ENCODE data around the gene IVL.

The IVL gene

DNA sequence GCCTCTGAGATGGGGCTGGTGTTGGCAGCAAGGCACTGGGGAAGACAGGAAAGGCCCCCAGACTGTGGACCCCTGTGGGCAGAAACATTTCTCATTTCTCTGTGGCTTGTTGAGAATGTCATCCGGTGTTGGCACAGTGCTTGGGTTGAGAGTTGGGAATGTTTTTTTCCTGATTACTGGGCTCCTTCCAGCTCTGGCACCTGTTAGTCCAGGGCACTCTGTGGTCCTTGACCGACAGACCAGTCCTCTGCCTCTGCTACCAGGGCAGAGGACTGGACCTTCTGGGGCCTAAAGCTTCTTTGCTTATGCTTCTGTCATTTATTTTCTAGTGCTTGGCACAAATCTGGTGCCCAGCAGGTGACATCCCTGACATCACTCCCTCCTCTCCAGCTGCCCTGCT lies 33.8 kb downstream of the IVL start:
- no peak for DNase-seq (ENCODE audit: low read depth)
- TF ChIP-seq, protein P1, sequence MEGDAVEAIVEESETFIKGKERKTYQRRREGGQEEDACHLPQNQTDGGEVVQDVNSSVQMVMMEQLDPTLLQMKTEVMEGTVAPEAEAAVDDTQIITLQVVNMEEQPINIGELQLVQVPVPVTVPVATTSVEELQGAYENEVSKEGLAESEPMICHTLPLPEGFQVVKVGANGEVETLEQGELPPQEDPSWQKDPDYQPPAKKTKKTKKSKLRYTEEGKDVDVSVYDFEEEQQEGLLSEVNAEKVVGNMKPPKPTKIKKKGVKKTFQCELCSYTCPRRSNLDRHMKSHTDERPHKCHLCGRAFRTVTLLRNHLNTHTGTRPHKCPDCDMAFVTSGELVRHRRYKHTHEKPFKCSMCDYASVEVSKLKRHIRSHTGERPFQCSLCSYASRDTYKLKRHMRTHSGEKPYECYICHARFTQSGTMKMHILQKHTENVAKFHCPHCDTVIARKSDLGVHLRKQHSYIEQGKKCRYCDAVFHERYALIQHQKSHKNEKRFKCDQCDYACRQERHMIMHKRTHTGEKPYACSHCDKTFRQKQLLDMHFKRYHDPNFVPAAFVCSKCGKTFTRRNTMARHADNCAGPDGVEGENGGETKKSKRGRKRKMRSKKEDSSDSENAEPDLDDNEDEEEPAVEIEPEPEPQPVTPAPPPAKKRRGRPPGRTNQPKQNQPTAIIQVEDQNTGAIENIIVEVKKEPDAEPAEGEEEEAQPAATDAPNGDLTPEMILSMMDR (IDR thresholded peaks at IDR 0.05; ENCODE audit: low read depth, low read length, missing control alignments): no peak
- no peak overlapping the region for H3K4me3 ChIP-seq (ENCODE audit: low read depth, low read length)

DNA sequence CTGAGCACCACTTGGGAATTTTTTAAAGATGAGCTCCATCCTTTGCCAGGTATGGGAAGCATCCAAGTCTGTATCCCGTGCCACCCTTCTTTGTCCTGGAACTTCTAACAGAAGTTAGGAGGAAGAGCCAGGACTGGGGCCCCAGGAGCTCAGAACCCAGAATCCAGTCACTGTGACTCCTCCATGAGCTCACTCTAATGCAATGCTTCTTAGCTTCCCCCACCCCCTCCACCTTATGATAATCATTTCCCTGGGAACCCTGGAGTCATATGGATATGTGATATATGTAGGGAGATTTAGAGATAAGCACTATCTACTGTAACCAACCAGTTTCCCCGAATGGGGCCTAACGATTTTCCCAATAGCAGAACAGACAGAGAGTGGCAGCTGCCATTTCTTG lies 37.9 kb downstream of the IVL start:
- DNase-seq (ENCODE audit: low read depth): no peak
- H3K4me3 ChIP-seq (ENCODE audit: low read depth, low read length): no peak overlapping the region
- TF ChIP-seq, protein P1 (IDR thresholded peaks at IDR 0.05; ENCODE audit: low read depth, low read length, missing control alignments): no peak

DNA sequence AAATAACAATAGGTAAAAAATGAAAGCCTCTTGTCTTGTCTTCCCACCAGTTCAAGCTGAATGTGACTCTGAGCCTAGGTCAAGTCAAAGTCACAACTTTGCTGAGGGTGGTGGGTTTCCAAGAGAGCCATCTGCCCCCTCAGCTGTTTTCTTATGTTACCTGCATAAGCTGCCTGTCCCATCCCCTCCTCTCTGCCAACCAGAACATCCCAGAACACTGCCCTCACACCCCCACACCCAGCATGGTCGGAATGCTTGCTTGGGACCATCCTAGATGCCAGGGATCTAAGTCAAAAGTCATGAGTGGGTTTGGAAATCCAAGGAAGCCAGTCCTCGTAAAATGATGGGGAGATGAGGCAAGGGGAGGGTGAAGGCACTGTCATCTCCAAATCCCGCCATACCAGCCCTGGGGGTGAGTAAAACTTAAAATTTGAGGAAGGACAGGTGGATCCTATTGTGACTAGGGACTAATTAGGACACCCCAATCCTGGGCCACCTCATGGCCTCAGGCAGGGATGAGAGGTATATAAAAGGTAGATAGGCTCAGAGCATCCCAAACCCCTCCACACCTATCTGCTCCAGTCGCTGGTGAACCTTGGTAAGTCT lies 38.4 kb downstream of the IVL start, which contains the start of gene SPRR5:
SPRR5 (plus strand) TSS at position 556 of the 606 bp plus-strand sequence. CDS start 1,349 bp downstream, outside the sequence.
- no peak for DNase-seq (ENCODE audit: low read depth)
- TF ChIP-seq, protein P1 (IDR thresholded peaks at IDR 0.05; ENCODE audit: low read depth, low read length, missing control alignments): no peak
- no peak within 1 kb of the TSS for H3K4me3 ChIP-seq (ENCODE audit: low read depth, low read length)

DNA sequence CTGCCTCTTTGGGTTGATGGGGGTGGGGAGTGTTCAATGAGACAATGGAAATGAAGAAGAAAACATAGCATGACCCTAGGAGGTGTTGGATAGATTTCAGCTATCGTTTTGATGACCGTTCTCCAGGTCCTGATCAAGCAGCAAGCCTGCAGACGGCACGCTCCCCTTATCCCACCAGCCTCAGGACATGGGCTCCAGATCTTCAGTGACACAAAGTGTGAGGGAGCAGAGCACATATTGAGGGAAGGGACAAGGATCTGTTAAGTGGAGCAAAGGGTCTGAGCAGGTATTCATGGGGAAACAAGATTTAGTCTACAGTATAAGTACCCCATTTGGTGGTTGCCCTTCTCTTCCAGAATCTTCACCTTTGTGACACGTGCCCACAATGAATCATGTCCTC lies 43.4 kb downstream of the IVL start:
- TF ChIP-seq, protein P1 (IDR thresholded peaks at IDR 0.05; ENCODE audit: low read depth, low read length, missing control alignments): no peak
- H3K4me3 ChIP-seq (ENCODE audit: low read depth, low read length): no peak overlapping the region
- no peak for DNase-seq (ENCODE audit: low read depth)

DNA sequence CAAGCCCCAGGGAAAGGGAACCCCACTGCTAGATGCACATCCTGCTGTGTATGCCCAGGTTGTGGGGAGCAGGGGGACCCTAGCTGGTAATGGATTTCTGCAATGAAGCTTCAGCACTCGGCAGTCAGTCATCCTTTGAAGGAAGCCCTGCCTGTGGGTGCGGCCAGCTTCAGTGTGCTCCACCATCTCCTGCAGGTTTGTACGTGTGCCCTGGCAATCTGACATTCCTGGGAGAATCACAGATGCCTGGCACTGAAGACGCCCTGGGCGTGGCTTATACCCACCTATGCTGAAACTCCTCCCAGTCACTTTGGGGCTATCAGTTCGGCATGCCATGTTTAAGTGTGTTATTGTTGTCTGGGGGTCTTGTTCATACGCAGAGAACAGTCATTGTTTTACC lies 45.4 kb downstream of the IVL start:
- TF ChIP-seq, protein P1 (IDR thresholded peaks at IDR 0.05; ENCODE audit: low read depth, low read length, missing control alignments): no peak
- DNase-seq (ENCODE audit: low read depth): no peak
- H3K4me3 ChIP-seq (ENCODE audit: low read depth, low read length): no peak overlapping the region

DNA sequence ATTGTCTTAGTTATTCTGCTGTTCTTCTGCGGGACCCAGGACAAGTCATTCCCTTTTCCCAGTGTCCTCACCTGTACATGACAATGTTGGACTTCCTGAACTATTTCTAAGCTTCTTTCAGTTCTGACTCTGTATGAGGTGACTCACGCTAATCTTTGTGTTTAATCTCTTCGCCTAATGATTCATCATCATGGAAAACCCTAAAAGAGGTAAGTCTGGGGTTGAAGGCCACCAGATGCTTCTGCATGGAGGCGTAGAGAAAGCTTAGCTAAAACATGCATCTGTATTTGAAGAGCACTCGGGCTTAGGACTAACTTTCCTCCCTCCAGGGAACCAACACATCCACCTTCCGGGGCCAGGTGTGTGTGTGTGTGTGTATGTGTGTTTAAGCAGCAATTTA lies 46.1 kb downstream of the IVL start:
- TF ChIP-seq, protein P1 (IDR thresholded peaks at IDR 0.05; ENCODE audit: low read depth, low read length, missing control alignments): no peak
- no peak overlapping the region for H3K4me3 ChIP-seq (ENCODE audit: low read depth, low read length)
- no peak for DNase-seq (ENCODE audit: low read depth)

DNA sequence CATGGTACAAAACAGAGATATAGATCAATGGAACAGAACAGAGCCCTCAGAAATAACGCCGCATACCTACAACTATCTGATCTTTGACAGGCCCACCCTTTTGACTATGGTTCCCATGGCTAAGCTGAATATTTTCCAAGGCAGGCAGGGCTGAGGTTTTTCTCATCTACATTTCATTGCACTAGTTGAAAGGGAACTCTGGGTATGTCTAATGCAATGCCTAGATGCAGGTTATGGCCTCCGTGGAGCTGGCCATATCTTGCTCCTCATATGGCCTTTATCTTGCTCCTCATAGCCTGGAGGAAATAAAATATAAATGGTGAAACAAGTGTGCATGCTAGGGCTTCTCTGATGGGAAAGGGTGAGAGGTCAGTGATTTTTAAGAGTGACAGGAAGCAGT lies 49.2 kb downstream of the IVL start:
- no peak for DNase-seq (ENCODE audit: low read depth)
- no peak overlapping the region for H3K4me3 ChIP-seq (ENCODE audit: low read depth, low read length)
- TF ChIP-seq, protein P1 (IDR thresholded peaks at IDR 0.05; ENCODE audit: low read depth, low read length, missing control alignments): no peak

Data from GM12864 (cell line).